SJCRH30 (cell line): ENCODE data around the gene FAM234B. TPM values are rescaled to one million over a fixed set of nuclear protein-coding genes. Genes with fewer than 3 reads are reported as not detected.
"Not testable (repeated sequence)": the region's sequence is repeated elsewhere in the genome, so short reads cannot be mapped to it uniquely, and the experiment has no call there.

Experiments
- DNase-seq, 2 experiments: peaks; one replicate each; pipeline ENCODE4 v3.0.0-alpha.2; 2015 to 2020
- H3K27ac ChIP-seq: fragments of 250-450 bp; sonication (Bioruptor Pico); 2 replicates; pipeline ENCODE4 v1.5.1; 2020; ENCODE audit warnings: mild to moderate bottlenecking, moderate library complexity
- H3K27me3 ChIP-seq: fragments of 250-450 bp; sonication (Bioruptor Pico); 2 replicates; pipeline ENCODE4 v1.5.1; 2020; ENCODE audit warnings: mild to moderate bottlenecking, moderate library complexity
- H3K36me3 ChIP-seq: fragments of 250-450 bp; sonication (Bioruptor Pico); 2 replicates; pipeline ENCODE4 v1.5.1; 2020; ENCODE audit warnings: mild to moderate bottlenecking, moderate library complexity
- H3K4me1 ChIP-seq: fragments of 250-450 bp; sonication (Bioruptor Pico); 2 replicates; pipeline ENCODE4 v1.5.1; 2020; ENCODE audit warnings: mild to moderate bottlenecking, moderate library complexity
- H3K4me3 ChIP-seq: fragments of 250-450 bp; sonication (Bioruptor Pico); 2 replicates; pipeline ENCODE4 v1.5.1; 2020; ENCODE audit warnings: mild to moderate bottlenecking, moderate library complexity
- H3K9me3 ChIP-seq: fragments of 250-450 bp; sonication (Bioruptor Pico); replicated peaks from 2 replicates; pipeline ENCODE4 v1.5.1; 2020; ENCODE audit warnings: mild to moderate bottlenecking, moderate library complexity
- total RNA-seq: library from RNA; depleted of rRNA; stranded (reverse); fragments of >200 nt; shearing (Covaris generic); gene quantifications from 2 replicates; pipeline ENCODE4 v1.2.3, GENCODE V29; 2014

Gene FAM234B
- total RNA-seq, 1 experiment from 2014 or later = 9.1 TPM

- no peak overlapping the region for H3K4me3 ChIP-seq
- H3K4me1 ChIP-seq = no peaks in the 10 kb centered on the region
- H3K36me3 ChIP-seq = peaks cover 8% of the 10 kb centered on the region; the same call in 1 of the 2 replicates
- H3K27me3 ChIP-seq = no peaks in the 10 kb centered on the region
- H3K27ac ChIP-seq = no peak overlapping the region
- no peaks in the 10 kb centered on the region for H3K9me3 ChIP-seq
- DNase-seq = no peak
Measured at GRCh38 chr12:13062669-13063068, 18.5 kb downstream of the FAM234B start.

DNA sequence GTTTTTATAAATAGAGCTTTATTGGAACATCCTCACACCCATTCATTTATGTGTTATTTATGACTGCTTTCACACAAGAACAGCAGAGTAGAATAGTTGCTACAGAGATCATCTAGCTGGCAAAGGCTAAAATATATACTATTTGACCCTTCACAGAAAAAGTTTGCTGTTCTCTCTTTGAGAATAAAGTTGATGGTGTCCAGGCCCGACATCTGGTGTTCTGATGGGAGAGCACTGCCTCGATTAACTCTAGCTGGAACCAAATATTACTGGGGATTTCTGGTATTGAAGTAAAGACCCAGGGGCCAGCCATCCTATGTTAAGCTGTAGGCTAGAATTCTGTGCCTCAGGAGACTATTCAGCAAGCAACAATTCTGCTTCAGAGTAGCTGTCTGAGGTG is 21.8 kb downstream of the FAM234B start:
- Histone ChIP-seq H3K4me3 (no peak overlapping the region), H3K27ac (no peak overlapping the region), H3K9me3 (no peaks in the 10 kb centered on the region), H3K36me3 (peaks cover 3% of the 10 kb centered on the region; the same call in 1 of the 2 replicates), H3K27me3 (no peaks in the 10 kb centered on the region), H3K4me1 (no peaks in the 10 kb centered on the region)
- DNase-seq = no peak

DNA sequence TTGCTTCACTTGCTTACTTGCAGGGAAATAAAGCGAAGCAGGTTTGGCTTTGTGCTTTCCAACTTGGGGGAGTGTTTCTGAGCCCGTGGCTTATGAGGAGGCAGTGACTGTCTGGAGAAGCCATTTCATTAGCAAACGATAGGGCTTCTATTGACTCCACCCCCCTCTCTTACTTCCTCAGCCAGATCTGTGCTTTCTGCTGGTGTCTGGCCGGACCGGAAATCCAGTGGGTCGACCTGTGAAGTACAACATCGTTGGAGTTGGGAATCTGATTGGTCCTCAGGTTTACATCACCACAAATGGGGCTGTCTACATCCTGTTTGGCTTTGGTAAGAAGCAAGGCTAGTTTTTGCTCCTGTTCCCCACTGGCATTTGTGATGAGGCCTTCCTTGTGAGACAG is 22.3 kb downstream of the FAM234B start:
- Histone ChIP-seq H3K9me3 (no peaks in the 10 kb centered on the region), H3K27me3 (no peaks in the 10 kb centered on the region), H3K27ac (no peak overlapping the region), H3K36me3 (peaks cover 3% of the 10 kb centered on the region; the same call in 1 of the 2 replicates), H3K4me1 (no peaks in the 10 kb centered on the region), H3K4me3 (no peak overlapping the region)
- no peak for DNase-seq

DNA sequence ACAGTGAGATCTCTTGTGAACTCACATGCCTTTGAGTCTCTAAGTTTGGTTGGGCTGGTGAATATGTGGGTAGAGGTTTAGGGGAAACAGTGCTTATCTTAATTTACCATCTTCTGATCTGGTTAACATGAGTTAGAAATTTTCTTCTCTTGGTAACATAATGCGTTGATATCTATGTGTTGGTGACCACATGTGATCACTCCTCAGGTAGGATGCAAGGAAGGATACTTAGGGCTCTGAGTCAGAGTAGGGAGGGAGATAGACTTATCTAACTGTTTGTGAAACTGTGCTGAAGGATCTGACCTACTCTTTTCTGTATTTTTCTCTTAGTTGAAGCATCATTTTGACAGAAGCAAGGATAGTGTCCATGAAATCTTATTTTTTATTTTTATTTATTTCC is 23.1 kb downstream of the FAM234B start:
- no peak for DNase-seq
- H3K9me3 ChIP-seq = no peaks in the 10 kb centered on the region
- H3K4me3 ChIP-seq = no peak overlapping the region
- H3K4me1 ChIP-seq = no peaks in the 10 kb centered on the region
- no peaks in the 10 kb centered on the region for H3K27me3 ChIP-seq
- no peak overlapping the region for H3K27ac ChIP-seq
- 0 out of 2 replicates have a peak, but pooled peaks cover 3% of the 10 kb centered on the region for H3K36me3 ChIP-seq

DNA sequence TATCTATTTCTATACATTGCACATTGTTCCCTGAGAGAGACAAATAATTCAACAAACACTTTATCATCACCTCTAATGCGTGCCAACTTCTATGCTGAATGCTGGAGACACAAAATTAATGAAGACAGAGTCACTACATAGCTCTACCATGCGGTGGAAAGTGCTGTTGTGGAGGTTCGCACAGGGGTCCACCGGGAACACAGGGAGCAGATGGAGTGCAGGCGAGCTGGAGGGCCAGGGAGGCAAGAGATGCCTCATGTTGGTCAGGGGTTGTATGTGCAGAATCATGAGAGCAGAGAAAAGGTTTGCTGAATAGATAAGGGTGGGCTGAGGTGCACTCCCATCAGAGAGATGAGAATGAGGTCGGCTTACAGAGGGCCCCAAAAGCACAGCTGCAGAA is 25.2 kb downstream of the FAM234B start:
- Histone ChIP-seq H3K27me3 (no peaks in the 10 kb centered on the region), H3K36me3 (0 out of 2 replicates have a peak, but pooled peaks cover 3% of the 10 kb centered on the region), H3K4me1 (no peaks in the 10 kb centered on the region), H3K27ac (no peak overlapping the region), H3K9me3 (no peaks in the 10 kb centered on the region), H3K4me3 (no peak overlapping the region)
- no peak for DNase-seq

- no peak for DNase-seq
- H3K27ac ChIP-seq = no peak overlapping the region
- no peaks in the 10 kb centered on the region for H3K4me1 ChIP-seq
- no peaks in the 10 kb centered on the region for H3K9me3 ChIP-seq
- H3K36me3 ChIP-seq = peaks cover 6% of the 10 kb centered on the region; the same call in 1 of the 2 replicates
- no peak overlapping the region for H3K4me3 ChIP-seq
- H3K27me3 ChIP-seq = no peaks in the 10 kb centered on the region
Measured at GRCh38 chr12:13071305-13072280, 27.4 kb downstream of the FAM234B start.

- Histone ChIP-seq H3K36me3 (peaks cover 6% of the 10 kb centered on the region; the same call in 1 of the 2 replicates), H3K4me3 (no peak overlapping the region), H3K27me3 (no peaks in the 10 kb centered on the region), H3K27ac (no peak overlapping the region), H3K9me3 (no peaks in the 10 kb centered on the region), H3K4me1 (no peaks in the 10 kb centered on the region)
- DNase-seq = no peak
Measured at GRCh38 chr12:13073173-13073572, 29.0 kb downstream of the FAM234B start.

GRCh38 chr12:13074396-13075117 is 30.4 kb downstream of the FAM234B start:
- H3K27ac ChIP-seq = no peak overlapping the region
- H3K4me1 ChIP-seq = no peaks in the 10 kb centered on the region
- no peak overlapping the region for H3K4me3 ChIP-seq
- no peaks in the 10 kb centered on the region for H3K9me3 ChIP-seq
- no peaks in the 10 kb centered on the region for H3K27me3 ChIP-seq
- H3K36me3 ChIP-seq = peaks cover 3% of the 10 kb centered on the region; the same call in 1 of the 2 replicates
- no peak for DNase-seq

DNA sequence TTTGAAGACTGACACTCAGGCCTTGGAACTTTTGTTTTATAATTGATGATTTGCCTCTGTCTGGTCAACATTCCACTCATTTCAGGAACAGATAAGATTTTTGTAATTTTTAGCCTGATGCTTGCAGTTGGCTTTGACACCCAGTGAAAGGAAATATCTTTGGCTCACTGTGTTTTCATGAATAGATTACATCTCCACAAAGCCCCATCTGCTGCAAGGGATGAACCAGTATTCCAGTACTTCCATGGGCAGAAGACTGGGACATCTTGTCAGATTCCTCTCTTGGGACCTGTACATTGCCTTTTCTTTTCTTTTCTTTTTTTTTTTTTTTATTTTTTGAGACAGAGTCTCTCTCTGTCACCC is 30.9 kb downstream of the FAM234B start:
- Histone ChIP-seq H3K27me3 (no peaks in the 10 kb centered on the region), H3K27ac (no peak overlapping the region), H3K4me1 (no peaks in the 10 kb centered on the region), H3K4me3 (no peak overlapping the region), H3K9me3 (no peaks in the 10 kb centered on the region), H3K36me3 (peaks cover 3% of the 10 kb centered on the region; the same call in 1 of the 2 replicates)
- no peak for DNase-seq

DNA sequence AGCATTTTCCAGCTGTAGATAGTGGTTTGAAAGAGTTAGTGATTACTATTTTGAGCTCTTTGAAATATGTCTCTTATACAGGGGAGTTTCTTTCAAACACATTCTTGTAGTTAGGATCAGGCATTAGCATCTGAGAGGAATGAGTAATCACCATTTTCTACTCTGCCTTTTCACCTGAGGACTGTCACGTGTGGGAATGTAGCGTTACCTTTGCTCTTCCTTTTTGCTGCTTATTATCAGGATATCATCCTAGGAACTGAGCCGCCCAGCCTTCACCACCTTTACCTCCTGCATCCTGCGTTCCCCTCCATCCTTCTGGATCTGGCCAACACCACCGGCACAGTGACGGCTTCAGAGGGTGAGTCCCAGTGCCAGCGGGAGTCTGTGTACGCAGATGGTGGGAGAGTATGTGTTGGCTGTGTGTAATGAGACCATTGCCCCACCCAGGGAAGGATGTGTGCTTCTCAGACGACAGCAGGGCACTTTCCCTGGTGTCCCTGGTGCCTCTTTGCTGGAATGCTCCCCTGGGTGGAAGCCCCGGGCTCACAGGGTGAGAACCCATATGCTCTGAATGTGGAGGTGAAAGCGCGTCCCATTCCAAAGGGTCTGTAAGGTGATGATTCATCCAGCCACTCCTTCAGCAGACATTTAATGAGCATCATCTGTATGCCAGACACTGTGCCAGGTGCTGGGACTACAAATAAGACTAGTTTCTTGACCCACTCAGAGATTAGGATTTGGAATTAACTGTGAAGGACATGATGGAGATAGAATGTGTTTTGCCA is 31.8 kb downstream of the FAM234B start:
- no peak for DNase-seq
- Histone ChIP-seq H3K36me3 (peaks cover 3% of the 10 kb centered on the region; the same call in 1 of the 2 replicates), H3K4me3 (no peak overlapping the region), H3K9me3 (no peaks in the 10 kb centered on the region), H3K27ac (no peak overlapping the region), H3K4me1 (no peaks in the 10 kb centered on the region), H3K27me3 (no peaks in the 10 kb centered on the region)

DNA sequence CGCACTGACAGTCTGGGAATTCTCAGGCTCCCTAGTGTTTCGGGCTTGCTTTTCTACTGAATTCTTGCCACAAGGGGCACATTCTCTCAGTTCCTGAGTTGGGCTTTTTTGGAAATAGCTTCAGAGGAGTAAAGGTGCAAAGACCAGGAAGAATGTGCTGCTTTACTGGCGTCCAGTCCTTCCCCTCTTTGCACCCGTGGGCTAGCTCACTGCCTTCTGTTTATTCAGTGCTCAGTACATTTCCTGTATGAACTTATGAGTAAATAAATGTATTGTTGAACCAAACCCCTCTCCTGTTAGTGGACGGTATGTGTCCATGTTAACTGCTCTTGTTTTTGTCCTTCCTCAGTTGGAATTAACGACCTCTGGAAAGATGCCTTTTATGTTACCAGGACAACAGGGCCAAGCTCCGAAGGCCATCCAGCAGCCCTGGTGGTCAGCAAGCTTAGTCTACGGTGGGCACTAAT is 35.3 kb downstream of the FAM234B start:
- DNase-seq = no peak
- Histone ChIP-seq H3K9me3 (no peaks in the 10 kb centered on the region), H3K36me3 (peaks cover 6% of the 10 kb centered on the region; the same call in 1 of the 2 replicates), H3K27me3 (no peaks in the 10 kb centered on the region), H3K27ac (no peak overlapping the region), H3K4me3 (no peak overlapping the region), H3K4me1 (no peaks in the 10 kb centered on the region)

DNA sequence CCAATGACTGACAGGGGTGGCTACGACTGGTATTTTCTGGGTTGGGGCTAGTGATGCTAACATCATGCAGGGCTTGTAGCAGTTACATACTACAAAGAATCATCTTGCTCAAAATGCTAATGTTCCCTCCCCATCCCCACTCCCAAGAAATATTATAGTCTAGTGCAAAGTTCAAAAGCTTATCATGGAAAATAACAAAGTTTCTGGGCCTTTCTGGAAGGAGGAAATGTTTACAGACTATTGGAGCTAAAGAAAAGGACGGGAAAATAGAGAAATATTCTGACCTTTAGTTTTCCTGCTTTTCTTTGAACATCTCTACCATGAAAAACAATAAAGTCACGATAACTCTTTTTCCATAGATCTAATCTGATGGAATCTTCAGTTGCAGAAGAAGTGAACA is 36.1 kb downstream of the FAM234B start:
- Histone ChIP-seq H3K4me3 (no peak overlapping the region), H3K4me1 (0 out of 2 replicates have a peak, but pooled peaks cover under 1% of the 10 kb centered on the region), H3K27ac (no peak overlapping the region), H3K27me3 (no peaks in the 10 kb centered on the region), H3K9me3 (no peaks in the 10 kb centered on the region), H3K36me3 (peaks cover 7% of the 10 kb centered on the region; the same call in 1 of the 2 replicates)
- no peak for DNase-seq

- Histone ChIP-seq H3K27me3 (no peaks in the 10 kb centered on the region), H3K4me1 (peaks cover 13% of the 10 kb centered on the region), H3K27ac (no peak overlapping the region), H3K4me3 (no peak overlapping the region), H3K9me3 (no peaks in the 10 kb centered on the region), H3K36me3 (0 out of 2 replicates have a peak, but pooled peaks cover 4% of the 10 kb centered on the region)
- no peak for DNase-seq
Measured at GRCh38 chr12:13082861-13083260, 38.7 kb downstream of the FAM234B start.

DNA sequence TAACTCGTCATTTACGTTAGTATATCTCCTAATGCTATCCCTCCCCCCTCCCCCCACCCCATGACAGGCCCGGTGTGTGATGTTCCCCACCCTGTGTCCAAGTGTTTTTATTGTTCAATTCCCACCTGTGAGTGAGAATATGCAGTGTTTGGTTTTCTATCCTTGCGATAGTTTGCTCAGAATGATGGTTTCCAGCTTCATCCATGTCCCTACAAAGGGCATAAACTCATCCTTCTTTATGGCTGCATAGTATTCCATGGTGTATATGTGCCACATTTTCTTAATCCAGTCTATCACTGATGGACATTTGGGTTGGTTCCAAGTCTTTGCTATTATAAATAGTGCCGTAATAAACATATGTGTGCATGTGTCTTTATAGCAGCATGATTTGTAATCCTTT is 39.5 kb downstream of the FAM234B start:
- not testable (repeated sequence) for DNase-seq, H3K9me3 ChIP-seq, H3K27ac ChIP-seq

More for the DNA sequence above, 39.5 kb downstream of the FAM234B start:
- H3K36me3 ChIP-seq, H3K27me3 ChIP-seq, H3K4me3 ChIP-seq: not testable (repeated sequence)
- H3K4me1 ChIP-seq = peaks cover 13% of the 10 kb centered on the region
